Right kidney (tissue), 1 donor: ENCODE measurements around the gene SUMO4.
A peak's percentile ranks its signal among the peaks of the same experiment; 100 is the strongest.

ENCODE experiments used
- DNase-seq: peaks from one replicate; pipeline ENCODE4 v3.0.0-alpha.2; 2016

SUMO4 gene

GRCh38 chr6:149389509-149390297, 10.4 kb upstream of the SUMO4 start:
- DNase-seq = no peak

DNA sequence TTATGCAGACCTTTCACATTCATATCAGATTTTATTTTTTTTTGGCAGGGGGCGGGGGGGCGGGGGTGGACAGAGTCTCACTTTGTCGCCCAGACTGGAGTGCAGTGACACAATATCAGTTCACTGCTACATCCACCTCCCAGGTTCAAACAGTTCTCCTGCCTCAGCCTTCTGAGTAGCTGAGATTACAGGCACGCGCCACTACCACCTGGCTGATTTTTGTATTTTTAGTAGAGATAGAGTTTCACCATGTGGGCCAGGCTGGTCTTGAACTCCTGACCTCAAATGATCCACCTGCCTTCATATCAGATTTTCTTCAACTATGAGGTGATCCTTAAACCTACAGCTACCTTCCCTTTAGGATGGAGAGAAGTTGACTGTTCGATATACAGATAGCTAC, 8.0 kb upstream of the SUMO4 start:
- DNase-seq = no peak

GRCh38 chr6:149392535-149392934, 7.5 kb upstream of the SUMO4 start:
- no peak for DNase-seq

GRCh38 chr6:149393002-149393679, 6.9 kb upstream of the SUMO4 start:
- DNase-seq = no peak

- DNase-seq = no peak
These were observed 4.9 kb upstream of the SUMO4 start for GRCh38 chr6:149395185-149395584.

DNA sequence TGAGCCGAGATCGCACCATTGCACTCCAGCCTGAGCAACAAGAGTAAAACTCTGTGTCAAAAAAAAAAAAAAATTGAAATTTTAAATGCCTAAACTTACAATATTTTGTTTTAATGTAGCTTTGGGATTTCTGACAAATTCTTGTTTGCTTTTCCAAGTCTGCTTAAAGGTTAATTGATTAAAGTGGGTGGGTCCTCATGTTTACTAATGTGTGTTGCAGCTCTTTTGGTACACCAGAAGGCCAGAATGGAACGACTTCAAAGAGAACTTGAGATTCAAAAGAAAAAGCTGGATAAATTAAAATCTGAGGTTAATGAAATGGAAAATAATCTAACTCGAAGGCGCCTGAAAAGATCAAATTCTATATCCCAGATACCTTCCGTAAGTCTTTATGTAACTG, 2.7 kb upstream of the SUMO4 start:
- no peak for DNase-seq

DNA sequence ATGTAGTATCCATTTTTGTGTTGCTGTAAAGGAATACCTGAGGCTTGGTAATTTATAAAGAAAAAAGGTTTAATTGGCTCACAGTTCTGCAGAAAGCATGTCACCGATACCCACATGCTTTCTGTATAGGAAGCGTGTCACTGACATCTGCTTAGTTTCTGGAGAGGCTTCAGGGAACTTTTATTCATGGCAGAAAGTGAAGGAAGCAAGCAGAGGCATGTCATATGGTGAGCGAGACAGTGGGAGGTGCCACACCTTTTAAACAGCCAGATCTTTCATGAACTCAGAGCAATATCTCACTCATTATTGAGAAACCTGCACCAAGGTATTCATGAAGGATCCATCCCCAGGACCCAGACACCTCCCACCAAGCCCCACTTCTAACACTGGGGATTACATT, 3.5 kb downstream of the SUMO4 start:
- no peak for DNase-seq

DNA sequence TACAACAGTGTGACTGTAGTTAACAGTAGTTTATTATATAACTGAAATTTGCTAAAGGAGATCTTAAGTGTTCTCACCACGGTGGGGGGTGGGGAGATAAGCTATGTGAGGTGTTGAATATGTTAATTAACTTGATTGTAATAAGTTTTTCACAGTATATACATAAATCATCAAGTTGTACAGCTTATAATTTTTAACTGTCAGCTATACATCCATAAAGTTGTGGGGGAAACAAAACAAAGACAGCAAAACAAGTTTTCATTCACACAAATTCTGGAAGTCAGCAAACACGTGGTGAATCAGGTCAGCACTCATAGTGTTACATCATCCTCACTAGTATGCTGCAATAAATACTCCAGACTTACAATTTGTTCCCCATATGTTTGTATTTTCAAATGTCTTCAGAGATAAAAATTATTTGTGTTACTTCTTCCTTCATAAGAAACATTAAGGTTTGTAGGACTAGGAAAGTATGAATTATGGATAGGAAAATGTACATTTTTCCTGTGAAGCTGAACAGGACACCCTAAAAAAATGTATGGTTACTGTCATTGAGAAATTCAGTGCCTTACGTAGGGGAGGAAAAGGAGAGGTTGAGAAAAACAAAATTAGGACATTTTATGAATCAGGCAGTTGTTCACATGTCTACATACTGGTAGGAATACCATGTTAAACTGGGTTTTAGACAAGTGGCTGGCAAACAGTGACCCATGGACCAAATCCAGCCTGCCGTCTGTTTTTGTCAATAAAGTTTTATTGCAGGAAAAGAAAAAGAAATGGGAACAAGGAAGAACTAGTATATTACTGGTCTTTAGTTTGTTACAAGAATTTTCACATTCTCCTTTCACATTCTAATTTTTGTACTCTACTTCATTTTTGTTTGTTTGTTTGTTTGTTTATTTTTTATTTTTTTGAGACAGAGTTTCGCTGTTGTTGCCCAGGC, 6.0 kb downstream of the SUMO4 start:
- DNase-seq = no peak

DNA sequence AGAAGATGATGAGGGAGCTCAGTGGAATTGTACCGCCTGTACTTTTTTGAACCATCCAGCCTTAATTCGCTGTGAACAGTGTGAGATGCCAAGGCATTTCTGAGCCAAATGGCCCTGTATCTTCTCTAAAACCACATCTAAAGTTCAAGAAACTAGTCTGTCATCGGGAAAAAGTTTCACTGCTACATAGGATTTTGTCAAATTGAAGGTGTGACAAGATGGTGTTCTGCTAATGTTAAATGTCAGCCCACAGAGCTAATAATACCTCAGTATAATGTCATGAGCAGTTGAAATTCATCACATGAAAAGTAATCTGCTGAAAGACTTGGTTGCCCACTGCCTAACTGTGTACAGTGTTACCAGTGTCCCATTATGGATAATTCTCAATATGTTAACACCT, 9.6 kb downstream of the SUMO4 start:
- no peak for DNase-seq

GRCh38 chr6:149410557-149410956, 10.5 kb downstream of the SUMO4 start:
- no peak for DNase-seq

DNA sequence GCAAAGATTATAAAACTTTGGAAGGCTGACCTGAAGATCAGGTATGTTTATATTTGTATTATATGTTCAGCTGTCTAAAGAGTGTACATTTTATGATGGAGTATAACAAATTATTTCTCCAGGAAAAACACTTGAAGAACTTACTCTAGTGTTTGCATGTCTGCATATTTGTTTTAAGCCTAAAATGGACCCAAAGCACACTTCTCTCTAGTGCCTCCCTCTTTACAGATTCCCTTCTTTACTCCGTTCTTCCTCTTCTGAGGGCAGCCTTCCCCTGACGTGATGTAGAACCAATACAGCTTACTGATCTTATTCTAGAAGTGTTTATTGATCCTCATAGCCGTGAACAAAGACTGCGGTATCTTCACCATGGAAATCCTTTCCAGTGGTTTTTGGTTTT, 13.9 kb downstream of the SUMO4 start:
- no peak for DNase-seq

- DNase-seq = no peak
These were observed 14.8 kb downstream of the SUMO4 start for GRCh38 chr6:149414821-149415220.

DNA sequence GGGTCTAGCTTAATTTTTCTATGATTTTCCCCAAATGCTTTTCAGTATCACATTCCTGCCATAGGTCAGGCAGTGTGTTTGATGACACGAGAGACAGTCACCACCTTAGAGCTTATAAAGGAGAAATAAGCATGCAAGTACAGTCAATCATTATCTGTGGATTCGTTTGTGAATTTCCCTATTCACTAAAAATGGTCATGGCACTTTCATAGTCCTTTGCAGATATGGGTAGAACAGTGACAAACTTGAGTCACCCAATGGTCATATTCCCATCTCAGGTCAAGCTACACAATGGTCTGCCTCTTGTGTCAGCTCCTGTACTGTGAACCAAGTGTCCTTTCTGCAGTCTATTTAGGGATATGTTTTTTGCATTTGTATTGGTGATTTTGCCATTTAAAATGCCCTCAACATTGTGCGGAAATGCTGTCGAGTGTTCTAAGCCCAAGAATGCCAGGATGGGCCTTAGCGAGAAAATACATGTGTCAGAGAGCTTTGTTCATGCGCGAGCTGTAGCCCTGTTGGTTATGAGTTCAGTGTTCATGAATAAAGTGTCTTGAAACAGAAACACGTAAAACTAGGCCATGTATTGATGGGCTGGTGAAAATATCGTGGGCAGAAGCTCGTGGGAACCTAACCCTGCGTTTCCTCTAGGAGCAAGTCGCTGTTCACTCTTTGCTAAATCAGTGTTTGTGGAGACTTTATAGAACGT, 19.8 kb downstream of the SUMO4 start:
- DNase-seq = no peak

- no peak for DNase-seq
These were observed 21.1 kb downstream of the SUMO4 start for GRCh38 chr6:149421132-149421531.

DNA sequence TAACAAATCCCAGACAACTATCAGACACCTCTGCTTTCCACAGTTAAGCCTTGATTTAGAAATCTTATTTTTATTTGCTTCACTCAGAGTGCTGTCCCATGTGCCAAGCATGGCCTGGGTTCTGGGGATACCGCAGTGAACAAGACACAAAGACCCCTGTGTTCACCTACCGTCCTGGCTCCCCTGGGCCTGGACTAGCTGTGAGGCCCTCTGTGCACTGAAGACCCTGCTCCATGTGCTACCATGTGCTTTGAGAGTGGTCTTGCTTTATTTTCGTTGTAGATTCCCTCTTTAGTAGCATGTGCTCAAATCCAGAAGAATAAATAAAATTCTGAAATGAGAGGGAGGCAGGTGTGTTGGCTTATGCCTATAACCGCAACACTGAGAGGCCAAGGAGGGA, 22.5 kb downstream of the SUMO4 start:
- no peak for DNase-seq

GRCh38 chr6:149423964-149424440, 23.9 kb downstream of the SUMO4 start:
- peak; percentile 16 for DNase-seq

- DNase-seq = no peak
These were observed 25.2 kb downstream of the SUMO4 start for GRCh38 chr6:149425224-149425623.

- DNase-seq = no peak
These were observed 25.7 kb downstream of the SUMO4 start for GRCh38 chr6:149425754-149426153.

- no peak for DNase-seq
These were observed 28.5 kb downstream of the SUMO4 start for GRCh38 chr6:149428606-149429005.

- no peak for DNase-seq
These were observed 29.6 kb downstream of the SUMO4 start for GRCh38 chr6:149429427-149430360.
